ENCODE results near the gene C4orf54.

C4orf54 gene

GRCh38 chr4:99649208-99649607, 8.4 kb downstream of the C4orf54 start:
- no peaks in the 10 kb centered on the region for H3K9me3 ChIP-seq (ENCODE audit: insufficient read depth, low read length, severe bottlenecking)
- H3K27ac ChIP-seq (ENCODE audit: low read length) = no peak overlapping the region
- no peak overlapping the region for H2AFZ ChIP-seq (ENCODE audit: low read depth, low read length)
- TF ChIP-seq CTCF (IDR thresholded peaks at IDR 0.05; ENCODE audit: borderline replicate concordance, extremely low read depth, low read length, poor library complexity, severe bottlenecking) = no peak
- no peak for TF ChIP-seq EZH2 (IDR thresholded peaks at IDR 0.05; ENCODE audit: borderline replicate concordance, low read depth, low read length, severe bottlenecking)
- DNase-seq (no peak), ATAC-seq (ENCODE audit: insufficient read depth, low read depth) (no peak)
- no peak overlapping the region for H3K4me2 ChIP-seq (ENCODE audit: insufficient read depth, low read length)
- H3K4me3 ChIP-seq (ENCODE audit: low read depth in 1 of 2, low read length in 2 of 2) = no peak overlapping the region
- no peaks in the 10 kb centered on the region for H4K20me1 ChIP-seq (ENCODE audit: insufficient read depth, low read length)
- no peaks in the 10 kb centered on the region for H3K36me3 ChIP-seq (ENCODE audit: insufficient read depth, low read length)
- no peaks in the 10 kb centered on the region for H3K27me3 ChIP-seq (ENCODE audit: insufficient read depth, low read length, poor library complexity)
- no peaks in the 10 kb centered on the region for H3K79me2 ChIP-seq (ENCODE audit: insufficient read depth, low read length)
- no peaks in the 10 kb centered on the region for H3K4me1 ChIP-seq (ENCODE audit: insufficient read depth, low read length)
- H3K9ac ChIP-seq (ENCODE audit: low read depth, low read length) = no peak overlapping the region

- H4K20me1 ChIP-seq (ENCODE audit: insufficient read depth, low read length) = no peaks in the 10 kb centered on the region
- TF ChIP-seq CTCF (IDR thresholded peaks at IDR 0.05; ENCODE audit: borderline replicate concordance, extremely low read depth, low read length, poor library complexity, severe bottlenecking) (no peak), EZH2 (IDR thresholded peaks at IDR 0.05; ENCODE audit: borderline replicate concordance, low read depth, low read length, severe bottlenecking) (no peak)
- H3K36me3 ChIP-seq (ENCODE audit: insufficient read depth, low read length) = no peaks in the 10 kb centered on the region
- H3K27ac ChIP-seq (ENCODE audit: low read length) = no peak overlapping the region
- no peak for ATAC-seq (ENCODE audit: insufficient read depth, low read depth)
- no peak overlapping the region for H2AFZ ChIP-seq (ENCODE audit: low read depth, low read length)
- no peaks in the 10 kb centered on the region for H3K9me3 ChIP-seq (ENCODE audit: insufficient read depth, low read length, severe bottlenecking)
- H3K79me2 ChIP-seq (ENCODE audit: insufficient read depth, low read length) = no peaks in the 10 kb centered on the region
- no peak overlapping the region for H3K9ac ChIP-seq (ENCODE audit: low read depth, low read length)
- no peaks in the 10 kb centered on the region for H3K4me1 ChIP-seq (ENCODE audit: insufficient read depth, low read length)
- no peak for DNase-seq
- H3K4me3 ChIP-seq (ENCODE audit: low read depth in 1 of 2, low read length in 2 of 2) = no peak overlapping the region
- no peak overlapping the region for H3K4me2 ChIP-seq (ENCODE audit: insufficient read depth, low read length)
- no peaks in the 10 kb centered on the region for H3K27me3 ChIP-seq (ENCODE audit: insufficient read depth, low read length, poor library complexity)
Measured at GRCh38 chr4:99648321-99648720, 9.3 kb downstream of the C4orf54 start.

- Histone ChIP-seq H3K79me2 (ENCODE audit: insufficient read depth, low read length) (no peaks in the 10 kb centered on the region), H3K4me3 (ENCODE audit: low read depth in 1 of 2, low read length in 2 of 2) (no peak overlapping the region), H3K9me3 (ENCODE audit: insufficient read depth, low read length, severe bottlenecking) (no peaks in the 10 kb centered on the region), H3K4me2 (ENCODE audit: insufficient read depth, low read length) (no peak overlapping the region), H2AFZ (ENCODE audit: low read depth, low read length) (no peak overlapping the region), H4K20me1 (ENCODE audit: insufficient read depth, low read length) (no peaks in the 10 kb centered on the region), H3K36me3 (ENCODE audit: insufficient read depth, low read length) (no peaks in the 10 kb centered on the region), H3K9ac (ENCODE audit: low read depth, low read length) (no peak overlapping the region), H3K27ac (ENCODE audit: low read length) (no peak overlapping the region), H3K27me3 (ENCODE audit: insufficient read depth, low read length, poor library complexity) (no peaks in the 10 kb centered on the region), H3K4me1 (ENCODE audit: insufficient read depth, low read length) (no peaks in the 10 kb centered on the region)
- DNase-seq = no peak
- ATAC-seq (ENCODE audit: insufficient read depth, low read depth) = no peak
- TF ChIP-seq EZH2 (IDR thresholded peaks at IDR 0.05; ENCODE audit: borderline replicate concordance, low read depth, low read length, severe bottlenecking) (no peak), CTCF (IDR thresholded peaks at IDR 0.05; ENCODE audit: borderline replicate concordance, extremely low read depth, low read length, poor library complexity, severe bottlenecking) (no peak)
Measured at GRCh38 chr4:99647071-99647470, 10.6 kb downstream of the C4orf54 start.

- Histone ChIP-seq H4K20me1 (ENCODE audit: insufficient read depth, low read length) (no peaks in the 10 kb centered on the region), H3K36me3 (ENCODE audit: insufficient read depth, low read length) (no peaks in the 10 kb centered on the region), H3K4me1 (ENCODE audit: insufficient read depth, low read length) (no peaks in the 10 kb centered on the region), H3K27me3 (ENCODE audit: insufficient read depth, low read length, poor library complexity) (no peaks in the 10 kb centered on the region), H2AFZ (ENCODE audit: low read depth, low read length) (no peak overlapping the region), H3K4me3 (ENCODE audit: low read depth in 1 of 2, low read length in 2 of 2) (no peak overlapping the region), H3K4me2 (ENCODE audit: insufficient read depth, low read length) (no peak overlapping the region), H3K27ac (ENCODE audit: low read length) (no peak overlapping the region), H3K9me3 (ENCODE audit: insufficient read depth, low read length, severe bottlenecking) (no peaks in the 10 kb centered on the region), H3K79me2 (ENCODE audit: insufficient read depth, low read length) (no peaks in the 10 kb centered on the region), H3K9ac (ENCODE audit: low read depth, low read length) (no peak overlapping the region)
- DNase-seq (no peak), ATAC-seq (ENCODE audit: insufficient read depth, low read depth) (no peak)
- no peak for TF ChIP-seq CTCF (IDR thresholded peaks at IDR 0.05; ENCODE audit: borderline replicate concordance, extremely low read depth, low read length, poor library complexity, severe bottlenecking)
- TF ChIP-seq EZH2 (IDR thresholded peaks at IDR 0.05; ENCODE audit: borderline replicate concordance, low read depth, low read length, severe bottlenecking) = no peak
Measured at GRCh38 chr4:99645638-99646037, 12.0 kb downstream of the C4orf54 start.

Measured in DND-41 (cell line).